ENCODE results near the gene DHX8. TPM values are rescaled to one million over a fixed set of nuclear protein-coding genes. Genes with fewer than 3 reads are reported as not detected.
A peak's percentile ranks its signal among the peaks of the same experiment; 100 is the strongest.

The DHX8 gene
- total RNA-seq, result 10 to 100 TPM; 14.1 to 18.6 (median 17.5) TPM
- long read RNA-seq, full-length matches to known transcripts, result 1 of 4 reads
- long read RNA-seq, partial matches to known transcripts, result 3 of 4 reads
- long read RNA-seq, other reads (novel, unspliced or antisense), result 0 of 4 reads

GRCh38 chr17:43483674-43484551, at the start of gene DHX8:
TSS of gene DHX8 (plus strand) at chr17:43483975. CDS start at chr17:43484038, 63 bp downstream.
- DNase-seq (peak; percentile 95 to 97 (median 97)), ATAC-seq (peak; percentile 92 to 98 (median 94))
- Histone ChIP-seq H3K36me3 (no peaks in the 10 kb centered on the region), H3K4me3 (peak within 1 kb of the TSS; percentile 45 to 77 (median 64)), H3K27me3 (no peaks in the 10 kb centered on the region), H3K9me3 (no peaks in the 10 kb centered on the region), H3K4me1 (peaks cover 0 to 57% (median 28%) of the 10 kb centered on the region in 4 donors), H3K27ac (peak within 1 kb of the TSS; percentile 63 to 90 (median 80))
- intact Hi-C loops (cut with DNase I), result loop anchor here (5.0 kb wide), 2 partner anchors 87 to 92 kb away; partner anchors contain the start of gene ARL4D (in 1 of the 2)
- 0% methylated on average over 24 of the region's 51 CpGs for WGBS (ENCODE audit: insufficient coverage, low coverage, low lambda C conversion rate, missing lambda C conversion rate)
- TF ChIP-seq POLR2A (IDR thresholded peaks at IDR 0.05), result peak; percentile 75
- TF ChIP-seq, protein P1, sequence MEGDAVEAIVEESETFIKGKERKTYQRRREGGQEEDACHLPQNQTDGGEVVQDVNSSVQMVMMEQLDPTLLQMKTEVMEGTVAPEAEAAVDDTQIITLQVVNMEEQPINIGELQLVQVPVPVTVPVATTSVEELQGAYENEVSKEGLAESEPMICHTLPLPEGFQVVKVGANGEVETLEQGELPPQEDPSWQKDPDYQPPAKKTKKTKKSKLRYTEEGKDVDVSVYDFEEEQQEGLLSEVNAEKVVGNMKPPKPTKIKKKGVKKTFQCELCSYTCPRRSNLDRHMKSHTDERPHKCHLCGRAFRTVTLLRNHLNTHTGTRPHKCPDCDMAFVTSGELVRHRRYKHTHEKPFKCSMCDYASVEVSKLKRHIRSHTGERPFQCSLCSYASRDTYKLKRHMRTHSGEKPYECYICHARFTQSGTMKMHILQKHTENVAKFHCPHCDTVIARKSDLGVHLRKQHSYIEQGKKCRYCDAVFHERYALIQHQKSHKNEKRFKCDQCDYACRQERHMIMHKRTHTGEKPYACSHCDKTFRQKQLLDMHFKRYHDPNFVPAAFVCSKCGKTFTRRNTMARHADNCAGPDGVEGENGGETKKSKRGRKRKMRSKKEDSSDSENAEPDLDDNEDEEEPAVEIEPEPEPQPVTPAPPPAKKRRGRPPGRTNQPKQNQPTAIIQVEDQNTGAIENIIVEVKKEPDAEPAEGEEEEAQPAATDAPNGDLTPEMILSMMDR (IDR thresholded peaks at IDR 0.05), result peak; percentile 100

DNA sequence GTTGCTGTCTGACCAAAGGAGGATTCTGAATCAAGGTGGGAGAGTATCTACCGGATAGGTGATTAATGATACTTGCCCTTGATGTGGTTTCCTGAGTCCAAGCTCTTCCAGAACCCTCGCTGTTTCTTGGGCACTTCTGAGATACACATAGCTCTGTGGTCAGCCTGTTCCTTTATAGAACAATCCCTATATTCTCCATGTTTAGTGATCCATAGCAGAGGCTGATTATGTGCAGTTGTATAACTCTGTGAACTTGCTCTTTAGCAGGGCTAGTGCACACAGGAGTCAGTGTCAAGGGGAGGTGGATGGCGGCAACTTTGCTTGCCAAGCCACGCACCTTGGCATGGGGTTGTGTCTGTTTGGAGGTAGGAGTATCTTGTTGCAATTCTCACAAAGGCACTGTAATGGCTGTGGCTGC, 48.9 kb upstream of the DHX8 start:
- no peak for TF ChIP-seq POLR2A (IDR thresholded peaks at IDR 0.05)
- TF ChIP-seq, protein P1 (IDR thresholded peaks at IDR 0.05), result no peak
- H3K27ac ChIP-seq, result no peak overlapping the region
- 65% methylated on average over 2 of the region's 4 CpGs for WGBS (ENCODE audit: insufficient coverage, low coverage, low lambda C conversion rate, missing lambda C conversion rate)
- ATAC-seq (peak in 3 of 4 donors; percentile 33 to 80 (median 43)), DNase-seq (peak in 1 of 3 donors; percentile 66)
- no peak overlapping the region for H3K4me3 ChIP-seq
- no peaks in the 10 kb centered on the region for H3K36me3 ChIP-seq
- H3K9me3 ChIP-seq, result no peaks in the 10 kb centered on the region
- H3K27me3 ChIP-seq, result no peaks in the 10 kb centered on the region
- peaks cover 0 to 27% (median 0%) of the 10 kb centered on the region in 4 donors for H3K4me1 ChIP-seq
- intact Hi-C loops (cut with DNase I), result no loop called here

DNA sequence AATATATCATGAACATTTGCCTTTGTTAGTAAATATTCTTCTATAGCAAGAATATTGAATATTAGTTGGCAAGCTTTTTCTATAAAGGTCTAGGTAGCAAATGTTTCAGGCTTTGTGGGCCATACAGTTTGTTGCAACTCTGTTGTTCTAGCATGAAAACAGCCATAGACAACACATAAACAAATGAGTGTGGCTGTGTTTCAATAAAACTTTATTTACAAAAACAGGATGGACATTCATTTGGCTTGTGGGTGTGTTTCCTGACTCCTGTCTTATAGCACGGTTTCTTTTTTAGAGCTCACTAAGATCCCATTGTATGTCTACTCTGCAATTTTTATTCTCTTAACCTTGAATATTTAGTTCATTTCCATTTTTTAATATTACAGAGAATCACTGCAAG, 46.0 kb upstream of the DHX8 start:
- intact Hi-C loops (cut with DNase I), result no loop called here
- ATAC-seq (no peak), DNase-seq (no peak)
- Histone ChIP-seq H3K27me3 (no peaks in the 10 kb centered on the region), H3K9me3 (no peaks in the 10 kb centered on the region), H3K27ac (no peak overlapping the region), H3K36me3 (no peaks in the 10 kb centered on the region), H3K4me3 (no peak overlapping the region), H3K4me1 (peaks cover 0 to 25% (median 0%) of the 10 kb centered on the region in 4 donors)
- TF ChIP-seq POLR2A (IDR thresholded peaks at IDR 0.05), result no peak
- TF ChIP-seq, protein P1 (IDR thresholded peaks at IDR 0.05), result no peak
- WGBS (ENCODE audit: insufficient coverage, low coverage, low lambda C conversion rate, missing lambda C conversion rate), result 70% methylated on average over 1 of the region's 1 CpG

GRCh38 chr17:43438626-43439025, 45.1 kb upstream of the DHX8 start:
- Histone ChIP-seq H3K36me3 (no peaks in the 10 kb centered on the region), H3K9me3 (no peaks in the 10 kb centered on the region), H3K4me3 (no peak overlapping the region), H3K4me1 (peaks cover 0 to 25% (median 0%) of the 10 kb centered on the region in 4 donors), H3K27ac (no peak overlapping the region), H3K27me3 (no peaks in the 10 kb centered on the region)
- intact Hi-C loops (cut with DNase I), result no loop called here
- WGBS (ENCODE audit: insufficient coverage, low coverage, low lambda C conversion rate, missing lambda C conversion rate), result 70% methylated on average over 3 of the region's 5 CpGs
- no peak for ATAC-seq
- no peak for DNase-seq
- no peak for TF ChIP-seq POLR2A (IDR thresholded peaks at IDR 0.05)
- TF ChIP-seq, protein P1 (IDR thresholded peaks at IDR 0.05), result no peak
